ENCODE measurements around the gene GARIN5B.

DNA sequence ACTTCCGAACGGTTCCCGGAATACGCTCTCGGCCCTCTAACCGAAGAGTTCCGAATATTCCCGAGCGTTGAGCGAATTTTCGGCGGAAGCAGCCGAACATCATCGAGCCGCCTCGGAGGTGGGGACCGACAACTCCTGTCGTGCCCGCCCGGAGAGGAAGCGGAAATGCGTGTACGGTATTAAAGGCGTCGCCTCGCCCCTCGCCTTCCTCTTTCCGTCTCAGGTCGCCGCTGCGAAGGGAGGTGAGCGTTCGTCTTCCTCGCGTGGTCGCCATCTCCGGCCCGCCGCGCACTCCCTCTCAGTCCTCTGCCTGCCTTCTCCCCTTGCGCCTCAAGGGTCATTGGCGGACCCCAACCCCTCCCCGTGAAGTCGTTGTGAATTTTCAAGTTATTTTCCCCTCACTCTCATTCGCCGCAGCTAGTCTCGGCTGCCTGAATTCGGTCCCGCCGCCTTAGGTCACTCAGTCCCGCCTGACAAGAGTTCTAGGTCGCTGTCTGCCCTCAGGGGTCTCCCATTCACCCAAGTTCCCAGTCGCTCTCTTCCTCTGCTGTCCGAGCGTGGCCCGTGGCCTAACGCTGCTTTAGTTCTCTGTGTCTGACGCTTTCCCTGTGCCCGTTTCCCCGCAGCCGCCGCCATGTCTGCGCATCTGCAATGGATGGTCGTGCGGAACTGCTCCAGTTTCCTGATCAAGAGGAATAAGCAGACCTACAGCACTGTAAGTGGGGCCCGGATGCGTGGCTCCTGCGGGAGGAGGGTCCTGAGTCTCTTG is 22.8 kb upstream of the GARIN5B start, which contains the start of gene RPL28:
- TF ChIP-seq, protein P1, sequence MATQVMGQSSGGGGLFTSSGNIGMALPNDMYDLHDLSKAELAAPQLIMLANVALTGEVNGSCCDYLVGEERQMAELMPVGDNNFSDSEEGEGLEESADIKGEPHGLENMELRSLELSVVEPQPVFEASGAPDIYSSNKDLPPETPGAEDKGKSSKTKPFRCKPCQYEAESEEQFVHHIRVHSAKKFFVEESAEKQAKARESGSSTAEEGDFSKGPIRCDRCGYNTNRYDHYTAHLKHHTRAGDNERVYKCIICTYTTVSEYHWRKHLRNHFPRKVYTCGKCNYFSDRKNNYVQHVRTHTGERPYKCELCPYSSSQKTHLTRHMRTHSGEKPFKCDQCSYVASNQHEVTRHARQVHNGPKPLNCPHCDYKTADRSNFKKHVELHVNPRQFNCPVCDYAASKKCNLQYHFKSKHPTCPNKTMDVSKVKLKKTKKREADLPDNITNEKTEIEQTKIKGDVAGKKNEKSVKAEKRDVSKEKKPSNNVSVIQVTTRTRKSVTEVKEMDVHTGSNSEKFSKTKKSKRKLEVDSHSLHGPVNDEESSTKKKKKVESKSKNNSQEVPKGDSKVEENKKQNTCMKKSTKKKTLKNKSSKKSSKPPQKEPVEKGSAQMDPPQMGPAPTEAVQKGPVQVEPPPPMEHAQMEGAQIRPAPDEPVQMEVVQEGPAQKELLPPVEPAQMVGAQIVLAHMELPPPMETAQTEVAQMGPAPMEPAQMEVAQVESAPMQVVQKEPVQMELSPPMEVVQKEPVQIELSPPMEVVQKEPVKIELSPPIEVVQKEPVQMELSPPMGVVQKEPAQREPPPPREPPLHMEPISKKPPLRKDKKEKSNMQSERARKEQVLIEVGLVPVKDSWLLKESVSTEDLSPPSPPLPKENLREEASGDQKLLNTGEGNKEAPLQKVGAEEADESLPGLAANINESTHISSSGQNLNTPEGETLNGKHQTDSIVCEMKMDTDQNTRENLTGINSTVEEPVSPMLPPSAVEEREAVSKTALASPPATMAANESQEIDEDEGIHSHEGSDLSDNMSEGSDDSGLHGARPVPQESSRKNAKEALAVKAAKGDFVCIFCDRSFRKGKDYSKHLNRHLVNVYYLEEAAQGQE (IDR thresholded peaks at IDR 0.05), result no peak
- TF ChIP-seq NPAS2 (CRISPR knock-in tag; IDR thresholded peaks at IDR 0.05; ENCODE audit: borderline replicate concordance) (no peak), CEBPB (IDR thresholded peaks at IDR 0.05) (no peak), RNF2 (IDR thresholded peaks at IDR 0.05; ENCODE audit: borderline replicate concordance, low read depth) (no peak), RCOR1 (IDR thresholded peaks at IDR 0.05; ENCODE audit: low read depth, low read length) (no peak)
- TF ChIP-seq, protein P2, sequence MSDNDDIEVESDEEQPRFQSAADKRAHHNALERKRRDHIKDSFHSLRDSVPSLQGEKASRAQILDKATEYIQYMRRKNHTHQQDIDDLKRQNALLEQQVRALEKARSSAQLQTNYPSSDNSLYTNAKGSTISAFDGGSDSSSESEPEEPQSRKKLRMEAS (IDR thresholded peaks at IDR 0.05), result peak; percentile 82; the same call in 1 of the 2 replicates
- TF ChIP-seq, protein P3, sequence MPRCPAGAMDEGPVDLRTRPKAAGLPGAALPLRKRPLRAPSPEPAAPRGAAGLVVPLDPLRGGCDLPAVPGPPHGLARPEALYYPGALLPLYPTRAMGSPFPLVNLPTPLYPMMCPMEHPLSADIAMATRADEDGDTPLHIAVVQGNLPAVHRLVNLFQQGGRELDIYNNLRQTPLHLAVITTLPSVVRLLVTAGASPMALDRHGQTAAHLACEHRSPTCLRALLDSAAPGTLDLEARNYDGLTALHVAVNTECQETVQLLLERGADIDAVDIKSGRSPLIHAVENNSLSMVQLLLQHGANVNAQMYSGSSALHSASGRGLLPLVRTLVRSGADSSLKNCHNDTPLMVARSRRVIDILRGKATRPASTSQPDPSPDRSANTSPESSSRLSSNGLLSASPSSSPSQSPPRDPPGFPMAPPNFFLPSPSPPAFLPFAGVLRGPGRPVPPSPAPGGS (IDR thresholded peaks at IDR 0.05), result peak; percentile 99
- TF ChIP-seq, protein P4, sequence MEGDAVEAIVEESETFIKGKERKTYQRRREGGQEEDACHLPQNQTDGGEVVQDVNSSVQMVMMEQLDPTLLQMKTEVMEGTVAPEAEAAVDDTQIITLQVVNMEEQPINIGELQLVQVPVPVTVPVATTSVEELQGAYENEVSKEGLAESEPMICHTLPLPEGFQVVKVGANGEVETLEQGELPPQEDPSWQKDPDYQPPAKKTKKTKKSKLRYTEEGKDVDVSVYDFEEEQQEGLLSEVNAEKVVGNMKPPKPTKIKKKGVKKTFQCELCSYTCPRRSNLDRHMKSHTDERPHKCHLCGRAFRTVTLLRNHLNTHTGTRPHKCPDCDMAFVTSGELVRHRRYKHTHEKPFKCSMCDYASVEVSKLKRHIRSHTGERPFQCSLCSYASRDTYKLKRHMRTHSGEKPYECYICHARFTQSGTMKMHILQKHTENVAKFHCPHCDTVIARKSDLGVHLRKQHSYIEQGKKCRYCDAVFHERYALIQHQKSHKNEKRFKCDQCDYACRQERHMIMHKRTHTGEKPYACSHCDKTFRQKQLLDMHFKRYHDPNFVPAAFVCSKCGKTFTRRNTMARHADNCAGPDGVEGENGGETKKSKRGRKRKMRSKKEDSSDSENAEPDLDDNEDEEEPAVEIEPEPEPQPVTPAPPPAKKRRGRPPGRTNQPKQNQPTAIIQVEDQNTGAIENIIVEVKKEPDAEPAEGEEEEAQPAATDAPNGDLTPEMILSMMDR (IDR thresholded peaks at IDR 0.05), result no peak

All from A549 (cell line).